ENCODE results near the gene PGAP3. TPM values are rescaled to one million over a fixed set of nuclear protein-coding genes. Genes with fewer than 3 reads are reported as not detected.

PGAP3 gene, protein sequence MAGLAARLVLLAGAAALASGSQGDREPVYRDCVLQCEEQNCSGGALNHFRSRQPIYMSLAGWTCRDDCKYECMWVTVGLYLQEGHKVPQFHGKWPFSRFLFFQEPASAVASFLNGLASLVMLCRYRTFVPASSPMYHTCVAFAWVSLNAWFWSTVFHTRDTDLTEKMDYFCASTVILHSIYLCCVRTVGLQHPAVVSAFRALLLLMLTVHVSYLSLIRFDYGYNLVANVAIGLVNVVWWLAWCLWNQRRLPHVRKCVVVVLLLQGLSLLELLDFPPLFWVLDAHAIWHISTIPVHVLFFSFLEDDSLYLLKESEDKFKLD
- total RNA-seq: 10 to 100 TPM in 3 of 5 donors, 1 to 10 TPM in 2; 3.2 to 42.9 (median 22.4) TPM
- 10 to 100 TPM in 2 of 3 donors, 1 to 10 TPM in 1; 9.1 to 21.5 (median 11.2) TPM for polyA plus RNA-seq
- long read RNA-seq, donor 1, partial matches to known transcripts: 14 of 18 reads
- long read RNA-seq, donor 1, other reads (novel, unspliced or antisense): 0 of 18 reads
- long read RNA-seq, donor 2, transcript PGAP3-201 (8 exons, 2,737 nt): major isoform, 5 of 12 reads
- long read RNA-seq, donor 2, partial matches to known transcripts: 5 of 12 reads
- long read RNA-seq, donor 2, other reads (novel, unspliced or antisense): 0 of 12 reads
- long read RNA-seq, donor 3, partial matches to known transcripts: 0 of 3 reads
- long read RNA-seq, donor 3, other reads (novel, unspliced or antisense): 0 of 3 reads
- long read RNA-seq, donor 4: 0 reads
- long read RNA-seq, donor 5, partial matches to known transcripts: 0 of 2 reads
- long read RNA-seq, donor 5, other reads (novel, unspliced or antisense): 0 of 2 reads
- long read RNA-seq, donor 6, transcript PGAP3-201 (8 exons, 2,737 nt): major isoform, 10 of 11 reads
- long read RNA-seq, donor 6, partial matches to known transcripts: 0 of 11 reads
- long read RNA-seq, donor 6, other reads (novel, unspliced or antisense): 0 of 11 reads
- long read RNA-seq, donor 7, transcript PGAP3-201 (8 exons, 2,737 nt): major isoform, 5 of 7 reads
- long read RNA-seq, donor 7, partial matches to known transcripts: 0 of 7 reads
- long read RNA-seq, donor 7, other reads (novel, unspliced or antisense): 0 of 7 reads
- long read RNA-seq, donor 8, partial matches to known transcripts: 0 of 4 reads
- long read RNA-seq, donor 8, other reads (novel, unspliced or antisense): 0 of 4 reads
- long read RNA-seq, donor 9: 0 reads
- long read RNA-seq, donor 10, partial matches to known transcripts: 0 of 4 reads
- long read RNA-seq, donor 10, other reads (novel, unspliced or antisense): 0 of 4 reads

GRCh38 chr17:39687546-39688474, at the start of gene PGAP3:
Gene PGAP3 (minus strand): TSS chr17:39688057. CDS start chr17:39688014, 43 bp downstream.
- Histone ChIP-seq H3K4me3 (peak within 1 kb of the TSS; percentile 52 to 82 (median 66)), H3K27ac (peak within 1 kb of the TSS; percentile 88 to 99 (median 92)), H3K27me3 (no peaks in the 10 kb centered on the region), H3K4me1 (peaks cover 15 to 22% (median 21%) of the 10 kb centered on the region in 4 donors), H3K9me3 (no peaks in the 10 kb centered on the region), H3K36me3 (peaks cover 5 to 32% (median 25%) of the 10 kb centered on the region in 4 donors)
- intact Hi-C loops (cut with DNase I; ENCODE audit: low total_unique reads): no loop called here
- 1 to 3% (median 2%) methylated on average over 39 to 45 of the region's 45 CpGs for WGBS, 5 donors
- peak; percentile 17 to 77 (median 72) for TF ChIP-seq POLR2AphosphoS5 (IDR thresholded peaks at IDR 0.05)
- no peak for TF ChIP-seq EP300 (IDR thresholded peaks at IDR 0.05)
- DNase-seq: peak; percentile 89 to 95

GRCh38 chr17:39737206-39737759, 49.4 kb upstream of the PGAP3 start:
- Histone ChIP-seq H3K9me3 (no peaks in the 10 kb centered on the region), H3K36me3 (peaks cover 0 to 3% (median 2%) of the 10 kb centered on the region in 4 donors), H3K27me3 (peaks cover 0 to 63% (median 40%) of the 10 kb centered on the region in 3 donors), H3K4me3 (peak overlapping the region; percentile 42 to 62 (median 50)), H3K4me1 (peaks cover 33 to 58% (median 55%) of the 10 kb centered on the region in 4 donors), H3K27ac (peak overlapping the region; percentile 84 to 93 (median 88))
- peak in 1 of 2 donors; percentile 68 for DNase-seq
- 28 to 36% (median 30%) methylated on average over 10 to 13 of the region's 13 CpGs for WGBS, 5 donors
- intact Hi-C loops (cut with DNase I; ENCODE audit: low total_unique reads): no loop called here
- TF ChIP-seq POLR2AphosphoS5 (IDR thresholded peaks at IDR 0.05) (no peak), CTCF (IDR thresholded peaks at IDR 0.05) (no peak), POLR2A (IDR thresholded peaks at IDR 0.05) (no peak), EP300 (IDR thresholded peaks at IDR 0.05) (no peak)

- intact Hi-C loops (cut with DNase I; ENCODE audit: low total_unique reads): no loop called here
- Histone ChIP-seq H3K27me3 (peaks cover 0 to 56% (median 40%) of the 10 kb centered on the region in 3 donors), H3K27ac (peak overlapping the region; percentile 84 to 93 (median 88)), H3K36me3 (no peaks in the 10 kb centered on the region), H3K4me3 (peak overlapping the region in 2 of 4 donors; percentile 45 to 62), H3K9me3 (no peaks in the 10 kb centered on the region), H3K4me1 (peaks cover 33 to 56% (median 53%) of the 10 kb centered on the region in 4 donors)
- no peak for DNase-seq
- 38 to 59% (median 43%) methylated on average over 10 of the region's 10 CpGs for WGBS, 5 donors
- TF ChIP-seq POLR2A (IDR thresholded peaks at IDR 0.05): no peak
- TF ChIP-seq CTCF (IDR thresholded peaks at IDR 0.05): no peak
- no peak for TF ChIP-seq POLR2AphosphoS5 (IDR thresholded peaks at IDR 0.05)
- TF ChIP-seq EP300 (IDR thresholded peaks at IDR 0.05): no peak
These were observed 48.7 kb upstream of the PGAP3 start for GRCh38 chr17:39736319-39737165.
